Endothelial cell (in vitro differentiated cells): Measurements from ENCODE around the gene CXXC4. TPM values are rescaled to one million over a fixed set of nuclear protein-coding genes. Genes with fewer than 3 reads are reported as not detected.

ENCODE experiments used
- DNase-seq: peaks from one replicate; pipeline ENCODE4 v3.0.0; 2021; ENCODE audit warnings: low spot score
- H3K27ac Mint-ChIP-seq: one replicate; pipeline ENCODE4 v1.8.0; 2021; ENCODE audit warnings: mixed read lengths, inconsistent platforms; ENCODE audit not compliant: unreplicated experiment
- H3K27me3 Mint-ChIP-seq: one replicate; pipeline ENCODE4 v1.8.0; 2021; ENCODE audit warnings: mild to moderate bottlenecking, moderate library complexity, mixed read lengths, inconsistent platforms; ENCODE audit not compliant: unreplicated experiment
- H3K36me3 Mint-ChIP-seq: one replicate; pipeline ENCODE4 v1.8.0; 2021; ENCODE audit warnings: mild to moderate bottlenecking, low read depth, mixed read lengths, inconsistent platforms; ENCODE audit not compliant: unreplicated experiment
- H3K4me1 Mint-ChIP-seq: one replicate; pipeline ENCODE4 v1.8.0; 2021; ENCODE audit warnings: mild to moderate bottlenecking, mixed read lengths, inconsistent platforms; ENCODE audit not compliant: unreplicated experiment
- H3K4me3 Mint-ChIP-seq: one replicate; pipeline ENCODE4 v1.8.0; 2021; ENCODE audit warnings: mild to moderate bottlenecking, mixed read lengths, inconsistent platforms; ENCODE audit not compliant: unreplicated experiment
- H3K9me3 Mint-ChIP-seq: one replicate; pipeline ENCODE4 v1.8.0; 2021; ENCODE audit warnings: mixed read lengths, inconsistent platforms; ENCODE audit not compliant: unreplicated experiment
- total RNA-seq: library from RNA; stranded (reverse); fragmentation: NEBNext Ultra II Directional; extraction: Animal tissue kit (Norgen Biotek cat#: 25700); gene quantifications from one replicate; pipeline ENCODE4 v1.2.1, GENCODE V29; 2021; ENCODE audit not compliant: unreplicated experiment
- TF ChIP-seq, protein P1 (sequence below): fragments of 200-600 bp; sonication (generic); IDR thresholded peaks from one replicate; pipeline ENCODE4 v1.5.0; 2021; ENCODE audit warnings: antibody characterized with exemption; ENCODE audit not compliant: unreplicated experiment

CXXC4 gene
- total RNA-seq, 1 donor from 2014 or later = 1.6 TPM

DNA sequence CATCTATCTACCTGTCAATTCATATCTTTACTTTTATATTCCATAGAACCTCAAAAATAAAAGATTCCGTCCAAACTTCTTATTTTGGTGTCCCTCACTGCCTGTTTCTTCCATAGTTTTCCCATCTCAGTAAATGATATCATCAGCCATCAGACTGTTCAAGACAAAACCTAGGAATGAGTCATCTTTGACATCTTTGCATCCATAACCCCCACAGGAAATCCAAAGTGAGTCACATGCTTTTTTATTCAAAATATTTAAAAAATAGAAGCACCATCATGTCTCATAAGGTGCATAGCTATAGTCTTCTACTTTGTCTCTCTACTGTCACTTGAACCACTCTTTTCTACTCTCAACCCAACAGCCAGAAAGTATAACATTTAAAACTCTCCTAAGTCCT is 29.9 kb upstream of the CXXC4 start:
- Mint-ChIP-seq H3K36me3 (no peaks in the 10 kb centered on the region), H3K9me3 (no peaks in the 10 kb centered on the region), H3K27me3 (no peaks in the 10 kb centered on the region), H3K4me1 (no peaks in the 10 kb centered on the region), H3K4me3 (no peak overlapping the region), H3K27ac (no peak overlapping the region)
- DNase-seq = no peak
- TF ChIP-seq, protein P1, sequence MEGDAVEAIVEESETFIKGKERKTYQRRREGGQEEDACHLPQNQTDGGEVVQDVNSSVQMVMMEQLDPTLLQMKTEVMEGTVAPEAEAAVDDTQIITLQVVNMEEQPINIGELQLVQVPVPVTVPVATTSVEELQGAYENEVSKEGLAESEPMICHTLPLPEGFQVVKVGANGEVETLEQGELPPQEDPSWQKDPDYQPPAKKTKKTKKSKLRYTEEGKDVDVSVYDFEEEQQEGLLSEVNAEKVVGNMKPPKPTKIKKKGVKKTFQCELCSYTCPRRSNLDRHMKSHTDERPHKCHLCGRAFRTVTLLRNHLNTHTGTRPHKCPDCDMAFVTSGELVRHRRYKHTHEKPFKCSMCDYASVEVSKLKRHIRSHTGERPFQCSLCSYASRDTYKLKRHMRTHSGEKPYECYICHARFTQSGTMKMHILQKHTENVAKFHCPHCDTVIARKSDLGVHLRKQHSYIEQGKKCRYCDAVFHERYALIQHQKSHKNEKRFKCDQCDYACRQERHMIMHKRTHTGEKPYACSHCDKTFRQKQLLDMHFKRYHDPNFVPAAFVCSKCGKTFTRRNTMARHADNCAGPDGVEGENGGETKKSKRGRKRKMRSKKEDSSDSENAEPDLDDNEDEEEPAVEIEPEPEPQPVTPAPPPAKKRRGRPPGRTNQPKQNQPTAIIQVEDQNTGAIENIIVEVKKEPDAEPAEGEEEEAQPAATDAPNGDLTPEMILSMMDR = no peak

DNA sequence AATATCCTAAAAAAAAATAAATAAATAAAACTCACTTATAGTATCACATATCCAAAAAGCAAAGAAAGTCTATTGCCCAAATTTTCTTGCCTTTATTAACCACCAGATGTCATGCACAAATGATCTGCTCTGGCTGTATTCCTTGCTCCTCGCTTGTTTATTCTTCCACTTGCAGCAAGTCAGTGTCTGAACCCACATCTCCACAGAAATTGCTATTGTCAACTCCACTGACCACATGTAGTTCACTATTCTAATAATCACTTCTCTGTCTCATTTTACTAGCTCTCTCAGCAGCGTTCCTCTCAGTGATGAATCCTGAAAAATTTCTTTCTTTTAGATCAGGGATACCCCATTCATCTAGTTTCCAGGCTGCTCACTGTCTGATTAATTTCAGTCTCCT is 29.3 kb upstream of the CXXC4 start:
- Mint-ChIP-seq H3K27ac (no peak overlapping the region), H3K9me3 (no peaks in the 10 kb centered on the region), H3K4me1 (no peaks in the 10 kb centered on the region), H3K4me3 (no peak overlapping the region), H3K27me3 (no peaks in the 10 kb centered on the region), H3K36me3 (no peaks in the 10 kb centered on the region)
- no peak for DNase-seq
- TF ChIP-seq, protein P1 = no peak

DNA sequence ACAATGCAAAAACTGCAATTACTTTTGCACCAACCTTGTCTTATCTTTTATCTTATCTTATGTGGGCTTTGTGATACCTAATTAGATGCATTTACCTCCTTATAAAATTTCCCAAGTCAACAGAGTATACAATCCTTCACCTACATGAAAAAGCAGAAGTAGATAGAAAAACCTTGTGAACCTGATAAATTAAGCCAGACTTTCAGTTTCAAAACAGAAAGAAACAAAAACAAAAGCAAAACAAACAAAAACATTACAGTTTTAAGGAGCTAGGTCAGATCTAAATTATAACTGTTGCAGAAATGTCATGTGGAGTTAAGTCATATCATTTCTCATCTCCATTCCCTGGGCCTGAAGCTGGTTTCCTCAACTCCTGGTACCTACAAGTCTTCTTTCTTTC is 24.9 kb upstream of the CXXC4 start:
- H3K9me3 Mint-ChIP-seq = no peaks in the 10 kb centered on the region
- DNase-seq = no peak
- H3K27ac Mint-ChIP-seq = no peak overlapping the region
- H3K4me3 Mint-ChIP-seq = no peak overlapping the region
- no peaks in the 10 kb centered on the region for H3K36me3 Mint-ChIP-seq
- no peaks in the 10 kb centered on the region for H3K27me3 Mint-ChIP-seq
- H3K4me1 Mint-ChIP-seq = no peaks in the 10 kb centered on the region
- TF ChIP-seq, protein P1 = no peak

DNA sequence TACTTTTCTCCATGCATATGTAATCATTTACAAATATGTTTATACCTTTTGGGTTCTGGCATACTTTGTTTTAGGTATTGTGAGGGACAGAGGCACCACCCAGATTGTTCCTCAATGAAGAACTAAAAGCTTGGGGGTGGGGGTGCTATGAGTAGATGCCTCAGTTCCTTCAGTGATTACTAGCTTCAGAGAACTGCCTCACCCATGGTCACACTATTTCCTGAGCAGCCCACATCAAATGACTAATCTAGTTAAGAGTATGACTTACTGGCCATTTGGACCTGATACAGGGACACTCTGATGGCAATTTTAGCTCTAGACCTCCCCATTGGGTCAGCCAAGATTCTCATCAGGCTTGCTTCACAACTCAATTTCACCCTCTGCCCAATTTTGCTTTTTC is 22.2 kb upstream of the CXXC4 start:
- H3K27ac Mint-ChIP-seq = no peak overlapping the region
- peaks cover 2% of the 10 kb centered on the region for H3K27me3 Mint-ChIP-seq
- H3K4me1 Mint-ChIP-seq = no peaks in the 10 kb centered on the region
- no peaks in the 10 kb centered on the region for H3K9me3 Mint-ChIP-seq
- H3K36me3 Mint-ChIP-seq = no peaks in the 10 kb centered on the region
- no peak overlapping the region for H3K4me3 Mint-ChIP-seq
- TF ChIP-seq, protein P1 = no peak
- DNase-seq = no peak

DNA sequence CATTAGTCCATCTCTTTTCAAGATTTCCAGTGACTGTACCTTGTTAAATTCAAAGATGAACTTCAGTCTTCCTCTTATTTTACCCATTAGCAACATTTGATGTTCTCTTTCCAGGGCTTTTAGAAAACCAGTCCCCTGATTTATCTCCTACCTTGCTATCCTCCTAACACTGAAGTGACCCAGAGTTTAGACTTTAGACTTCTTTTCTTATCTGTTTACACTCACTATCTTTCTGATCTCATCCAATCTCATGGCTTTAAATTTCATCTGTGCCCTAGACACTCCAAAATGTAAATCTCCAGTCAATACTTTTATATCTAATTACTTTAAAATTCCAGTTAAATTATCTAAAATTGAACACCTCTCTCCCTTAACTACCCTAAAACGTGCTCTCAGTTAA is 13.5 kb upstream of the CXXC4 start:
- DNase-seq = no peak
- H3K27me3 Mint-ChIP-seq = peaks cover 2% of the 10 kb centered on the region
- TF ChIP-seq, protein P1 = no peak
- no peaks in the 10 kb centered on the region for H3K36me3 Mint-ChIP-seq
- no peaks in the 10 kb centered on the region for H3K9me3 Mint-ChIP-seq
- no peak overlapping the region for H3K27ac Mint-ChIP-seq
- H3K4me3 Mint-ChIP-seq = no peak overlapping the region
- no peaks in the 10 kb centered on the region for H3K4me1 Mint-ChIP-seq
